HepG2 (cell line): ENCODE measurements around the gene GDF15. TPM values are rescaled to one million over a fixed set of nuclear protein-coding genes. Genes with fewer than 3 reads are reported as not detected.

Experiments
- AHR ChIP-seq: IDR thresholded peaks from 2 replicates; pipeline ENCODE4 v1.6.1; 2018; ENCODE audit warnings: missing genetic modification reagents, missing compliant biosample characterization
- ASH2L ChIP-seq: fragments of 300-600, 200-600 bp; sonication (generic); IDR thresholded peaks from 2 replicates; pipeline ENCODE4 v1.7.0; 2017; ENCODE audit warnings: low read depth, mild to moderate bottlenecking, moderate library complexity, mixed read lengths, low read length; ENCODE audit not compliant: insufficient read length
- BCL6 ChIP-seq: IDR thresholded peaks from 2 replicates; pipeline ENCODE4 v1.6.1; 2016; ENCODE audit warnings: missing genetic modification reagents, missing compliant biosample characterization
- DBP ChIP-seq: sonication (generic); formaldehyde crosslinking; IDR thresholded peaks from 2 replicates; pipeline ENCODE4 v1.4.0; 2020; ENCODE audit warnings: missing genetic modification reagents; ENCODE audit errors: not compliant biosample characterization
- DNMT3B ChIP-seq: conservative IDR thresholded peaks from 2 replicates; pipeline ENCODE4 v1.6.1; 2016; ENCODE audit warnings: missing biosample characterization, control low read depth
- DPF2 ChIP-seq: sonication (generic); formaldehyde crosslinking; IDR thresholded peaks from 2 replicates; pipeline ENCODE4 v1.4.0; 2020; ENCODE audit warnings: mild to moderate bottlenecking, low read depth, missing genetic modification reagents, borderline replicate concordance
- FOXK2 ChIP-seq: fragments of 450-650 bp; IDR thresholded peaks from 2 replicates; pipeline ENCODE4 v1.6.1; 2016
- HBP1 ChIP-seq: IDR thresholded peaks from 2 replicates; pipeline ENCODE4 v1.6.1; 2016; ENCODE audit warnings: low read depth, control low read depth
- HNF4A ChIP-seq: sonication (generic); formaldehyde crosslinking; IDR thresholded peaks from 2 replicates; pipeline ENCODE4 v1.4.0; 2020; ENCODE audit warnings: missing genetic modification reagents
- HNRNPLL ChIP-seq: fragments of 200-400 bp; formaldehyde crosslinking; IDR thresholded peaks from 2 replicates; pipeline ENCODE4 v1.6.1; 2017; ENCODE audit warnings: mild to moderate bottlenecking, low read depth, low read length; ENCODE audit not compliant: poor library complexity, severe bottlenecking
- HOXA9 ChIP-seq: sonication (generic); formaldehyde crosslinking; IDR thresholded peaks from 2 replicates; pipeline ENCODE4 v1.8.1; 2022; ENCODE audit warnings: missing genetic modification reagents, mild to moderate bottlenecking, moderate library complexity, borderline replicate concordance
- JDP2 ChIP-seq: sonication (generic); formaldehyde crosslinking; IDR thresholded peaks from 2 replicates; pipeline ENCODE4 v1.8.1; 2022; ENCODE audit warnings: missing genetic modification reagents, borderline replicate concordance
- MEIS1 ChIP-seq: sonication (generic); formaldehyde crosslinking; IDR thresholded peaks from 2 replicates; pipeline ENCODE4 v1.9.0; 2021; ENCODE audit warnings: mild to moderate bottlenecking, missing genetic modification reagents, moderate library complexity, borderline replicate concordance
- MXI1 ChIP-seq: IDR thresholded peaks from 3 replicates; pipeline ENCODE4 v1.6.1; 2012; ENCODE audit warnings: low read depth, low read length, inconsistent platforms, borderline replicate concordance
- NCOA5 ChIP-seq: sonication (generic); formaldehyde crosslinking; IDR thresholded peaks from 2 replicates; pipeline ENCODE4 v1.4.0; 2020; ENCODE audit warnings: missing genetic modification reagents
- NFE2 ChIP-seq: sonication (generic); formaldehyde crosslinking; IDR thresholded peaks from 2 replicates; pipeline ENCODE4 v1.4.0; 2020; ENCODE audit warnings: missing genetic modification reagents
- NFYB ChIP-seq: sonication (generic); formaldehyde crosslinking; IDR thresholded peaks from 2 replicates; pipeline ENCODE4 v1.4.0; 2020; ENCODE audit warnings: missing genetic modification reagents
- SNAI1 ChIP-seq: sonication (generic); formaldehyde crosslinking; IDR thresholded peaks from 2 replicates; pipeline ENCODE4 v1.5.0; 2020; ENCODE audit warnings: mild to moderate bottlenecking, missing genetic modification reagents, borderline replicate concordance
- SRSF9 ChIP-seq: fragments of 200-400 bp; formaldehyde crosslinking; IDR thresholded peaks from 2 replicates; pipeline ENCODE4 v1.6.1; 2018; ENCODE audit warnings: borderline replicate concordance, mild to moderate bottlenecking, low read depth, low read length; ENCODE audit not compliant: insufficient read depth, poor library complexity, severe bottlenecking
- TAF15 ChIP-seq: fragments of 200-400 bp; formaldehyde crosslinking; IDR thresholded peaks from one replicate; pipeline ENCODE4 v1.6.1; 2018; ENCODE audit warnings: mild to moderate bottlenecking, low read depth, low read length; ENCODE audit not compliant: poor library complexity, severe bottlenecking
- ZBTB7B ChIP-seq: sonication (generic); formaldehyde crosslinking; IDR thresholded peaks from 2 replicates; pipeline ENCODE4 v1.4.0; 2020; ENCODE audit warnings: missing genetic modification reagents
- ZFP36 ChIP-seq: fragments of 150-350 bp; IDR thresholded peaks from 2 replicates; pipeline ENCODE4 v1.6.1; 2018; ENCODE audit warnings: borderline replicate concordance, low read length, low read depth; ENCODE audit not compliant: partially characterized antibody
- ZFP91 ChIP-seq: sonication (generic); formaldehyde crosslinking; IDR thresholded peaks from 2 replicates; pipeline ENCODE4 v1.9.0; 2022; ENCODE audit warnings: missing genetic modification reagents, mild to moderate bottlenecking, borderline replicate concordance
- ZNF180 ChIP-seq: sonication (generic); formaldehyde crosslinking; IDR thresholded peaks from 2 replicates; pipeline ENCODE4 v1.4.0; 2020; ENCODE audit warnings: low read depth, missing genetic modification reagents, borderline replicate concordance
- ZNF546 ChIP-seq: sonication (generic); formaldehyde crosslinking; conservative IDR thresholded peaks from 2 replicates; pipeline ENCODE4 v1.8.1; 2023; ENCODE audit warnings: mild to moderate bottlenecking, missing genetic modification reagents
- ZNF775 ChIP-seq: sonication (generic); formaldehyde crosslinking; IDR thresholded peaks from 2 replicates; pipeline ENCODE4 v1.4.0; 2020; ENCODE audit warnings: missing genetic modification reagents, mild to moderate bottlenecking, moderate library complexity, borderline replicate concordance
- polyA plus RNA-seq, 8 experiments: library from polyadenylated mRNA; depleted of rRNA in 3 of 8; stranded (reverse) in 7 of 8; unstranded in 1 of 8; fragments of >200 nt; fragmentation: Illumina TruSeq in 4 of 8; extraction: Trizol in 4 of 8; gene quantifications; 2 replicates each; pipeline versions ENCODE4 v1.2.1 to v1.2.3, GENCODE V29; 2011 to 2016; ENCODE audit warnings: low read depth in 4 of 8, missing spikeins in 1 of 8, mixed read lengths in 1 of 8; ENCODE audit not compliant: insufficient read depth in 1 of 8
- total RNA-seq, 5 experiments: library from RNA; depleted of rRNA; stranded (reverse); fragments of >200 nt; fragmentation: Illumina TruSeq; extraction: Trizol; gene quantifications; 2 replicates each; pipeline ENCODE4 v1.2.3, GENCODE V29; 2016; ENCODE audit warnings: low read depth in 1 of 5

Gene GDF15
- total and polyA plus RNA-seq, 2 of the 13 experiments (the other 11 are each of a cell fraction or from before 2014, with no cell fraction given), result 146 to 422 TPM

- peak; percentile 87 for TF ChIP-seq NFE2 (CRISPR knock-in tag)
- TF ChIP-seq NCOA5 (CRISPR knock-in tag), result no peak
- no peak for TF ChIP-seq ZNF180
- TF ChIP-seq DBP (CRISPR knock-in tag), result no peak
- TF ChIP-seq HNRNPLL, result no peak
- TF ChIP-seq MEIS1 (CRISPR knock-in tag), result peak; percentile 88; the same call in 1 of the 2 replicates
- TF ChIP-seq DPF2 (CRISPR knock-in tag), result peak; percentile 68
- peak; percentile 86; the same call in 1 of the 2 replicates for TF ChIP-seq HBP1
- TF ChIP-seq ASH2L, result peak; percentile 58
- TF ChIP-seq NFYB (CRISPR knock-in tag), result peak; percentile 69
- no peak for TF ChIP-seq ZFP36
- TF ChIP-seq HNF4A, result peak; percentile 88
- peak; percentile 95 for TF ChIP-seq DNMT3B (CRISPR knock-in tag)
- peak; percentile 93 for TF ChIP-seq FOXK2
- TF ChIP-seq JDP2 (CRISPR knock-in tag), result no peak
- peak; percentile 64; the same call in 2 of the 3 replicates for TF ChIP-seq MXI1
- no peak for TF ChIP-seq SRSF9
- no peak for TF ChIP-seq TAF15
- peak; percentile 84 for TF ChIP-seq ZBTB7B
- TF ChIP-seq ZFP91 (CRISPR knock-in tag), result peak; percentile 88
- TF ChIP-seq ZNF546 (CRISPR knock-in tag), result 0 out of 2 replicates have a peak, but pooled peaks have one; percentile 75
- TF ChIP-seq ZNF775, result peak; percentile 92; the same call in 1 of the 2 replicates
- peak; percentile 99 for TF ChIP-seq BCL6 (CRISPR knock-in tag)
- peak; percentile 87; the same call in 1 of the 2 replicates for TF ChIP-seq SNAI1 (CRISPR knock-in tag)
- TF ChIP-seq HOXA9 (CRISPR knock-in tag), result no peak
- TF ChIP-seq AHR (CRISPR knock-in tag), result 0 out of 2 replicates have a peak, but pooled peaks have one; percentile 68
These were observed 5.9 kb upstream of the GDF15 start (continued) for GRCh38 chr19:18379803-18380747.
